Activated CD4-positive, alpha-beta T cell treated with anti-CD3 and anti-CD28 coated beads for 36 hours (primary cell): ENCODE measurements around the gene RUBCN. TPM values are rescaled to one million over a fixed set of nuclear protein-coding genes. Genes with fewer than 3 reads are reported as not detected.
"Not testable (repeated sequence)": the region's sequence is repeated elsewhere in the genome, so short reads cannot be mapped to it uniquely, and the experiment has no call there.

Experiments
- ATAC-seq: fragments of 200-7000 bp; cut with Tn5 transposase; one replicate; pipeline ENCODE4 v1.10.0; 2021; ENCODE audit warnings: mild to moderate bottlenecking, moderate library complexity
- CTCF ChIA-PET: fragments of 350-600 bp; sonication (Branson Sonifier 250); formaldehyde crosslinking; loops from one replicate; lab custom pipeline; 2021; ENCODE audit warnings: antibody characterized with exemption; lab: Charles Lee
- POLR2A ChIA-PET: fragments of 350-600 bp; sonication (Branson Sonifier 250); formaldehyde crosslinking; loops from one replicate; lab custom pipeline; 2021; ENCODE audit warnings: antibody characterized with exemption, inconsistent platforms; lab: Charles Lee
- DNase-seq: peaks from one replicate; pipeline ENCODE4 v3.0.0-alpha.2; 2020
- H3K27ac Mint-ChIP-seq: one replicate; pipeline ENCODE4 v1.8.0; 2021; ENCODE audit warnings: mixed read lengths
- H3K27me3 Mint-ChIP-seq: one replicate; pipeline ENCODE4 v1.8.0; 2021; ENCODE audit warnings: mixed read lengths
- H3K36me3 Mint-ChIP-seq: one replicate; pipeline ENCODE4 v1.8.0; 2021; ENCODE audit warnings: low read depth, mixed read lengths
- H3K4me1 Mint-ChIP-seq: one replicate; pipeline ENCODE4 v1.8.0; 2021; ENCODE audit warnings: mixed read lengths
- H3K4me3 Mint-ChIP-seq: one replicate; pipeline ENCODE4 v1.8.0; 2021; ENCODE audit warnings: mild to moderate bottlenecking, moderate library complexity, mixed read lengths
- H3K9me3 Mint-ChIP-seq: one replicate; pipeline ENCODE4 v1.8.0; 2021; ENCODE audit warnings: low read depth, mixed read lengths
- intact Hi-C, 2 experiments: fragments of 100-400 bp; cut with DNase I in 1 of 2; cut with micrococcal nuclease in 1 of 2; formaldehyde crosslinking; loops; one replicate each; pipeline versions ENCODE4 v1.14.2 to v1.15.1; 2022 to 2024; cut with DNase I, micrococcal nuclease
- total RNA-seq, 2 experiments: library from RNA; stranded (reverse); gene quantifications; one replicate each; pipeline ENCODE4 v1.2.3, GENCODE V29; 2021

Gene RUBCN
- total RNA-seq, 2 experiments from 2014 or later: 22.7 to 23.4 TPM

DNA sequence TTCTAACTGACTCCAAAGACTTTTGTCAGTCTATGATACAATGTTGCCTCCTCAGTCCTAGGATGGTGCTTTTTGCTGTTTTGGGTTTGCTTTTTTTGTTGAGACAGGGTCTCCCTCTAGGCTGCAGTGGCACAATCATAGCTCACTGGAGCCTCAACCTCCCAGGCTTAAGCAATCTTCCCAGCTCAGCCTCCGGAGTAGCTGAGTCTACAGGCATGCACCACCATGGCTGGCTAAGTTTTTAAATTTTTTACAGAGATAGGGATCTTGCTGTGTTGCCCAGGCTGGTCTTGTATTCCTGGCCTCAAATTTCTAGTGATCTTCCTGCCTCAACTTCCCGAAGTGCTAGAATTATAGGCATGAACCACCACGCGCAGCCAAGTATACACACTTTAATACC lies 22.5 kb downstream of the RUBCN start:
- DNase-seq (no peak), ATAC-seq (no peak)
- H3K27ac Mint-ChIP-seq: no peak overlapping the region
- no peaks in the 10 kb centered on the region for H3K9me3 Mint-ChIP-seq
- CTCF ChIA-PET: interaction anchor here (1.3 kb wide), 1 partner anchor 21 kb away, joined by 7 read pairs; no protein-coding TSS in a partner anchor
- peaks cover 43% of the 10 kb centered on the region for H3K4me1 Mint-ChIP-seq
- no peak overlapping the region for H3K4me3 Mint-ChIP-seq
- intact Hi-C loops: loop anchor here in 1 of 2 experiments (5.0 kb wide), 2 partner anchors 133 to 358 kb away; no protein-coding TSS in a partner anchor
- POLR2A ChIA-PET: no interaction called here
- H3K27me3 Mint-ChIP-seq: no peaks in the 10 kb centered on the region
- peaks cover 37% of the 10 kb centered on the region for H3K36me3 Mint-ChIP-seq

DNA sequence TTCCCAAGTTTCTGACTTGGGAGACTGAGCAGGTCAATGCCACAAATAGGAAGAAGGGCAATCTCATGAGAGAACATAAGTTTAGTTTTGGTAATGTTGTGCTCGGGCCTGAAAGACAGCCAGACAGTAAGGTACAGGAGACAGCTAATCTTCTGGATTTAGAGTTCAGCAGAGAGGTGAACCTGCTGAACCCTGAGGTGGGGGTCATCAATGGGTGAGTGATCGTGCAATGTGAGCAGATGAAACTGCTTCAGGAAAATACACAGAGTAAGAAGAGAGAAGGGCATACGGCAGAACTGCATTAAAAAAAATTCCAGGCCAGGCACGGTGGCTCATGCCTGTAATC lies 23.3 kb downstream of the RUBCN start:
- H3K36me3 Mint-ChIP-seq: peaks cover 40% of the 10 kb centered on the region
- intact Hi-C loops: loop anchor here in 1 of 2 experiments (2.0 to 5.0 kb wide), 3 partner anchors 134 to 359 kb away; partner anchors contain the start of gene RPL35A
- H3K4me3 Mint-ChIP-seq: no peak overlapping the region
- peak overlapping the region; percentile 89 for H3K27ac Mint-ChIP-seq
- POLR2A ChIA-PET: no interaction called here
- ATAC-seq: no peak
- CTCF ChIA-PET: interaction anchor here (0.8 to 1.9 kb wide), 2 partner anchors 88 to 234 kb away, joined by 3 to 7 read pairs; no protein-coding TSS in a partner anchor
- H3K27me3 Mint-ChIP-seq: no peaks in the 10 kb centered on the region
- H3K4me1 Mint-ChIP-seq: peaks cover 36% of the 10 kb centered on the region
- no peaks in the 10 kb centered on the region for H3K9me3 Mint-ChIP-seq
- no peak for DNase-seq

DNA sequence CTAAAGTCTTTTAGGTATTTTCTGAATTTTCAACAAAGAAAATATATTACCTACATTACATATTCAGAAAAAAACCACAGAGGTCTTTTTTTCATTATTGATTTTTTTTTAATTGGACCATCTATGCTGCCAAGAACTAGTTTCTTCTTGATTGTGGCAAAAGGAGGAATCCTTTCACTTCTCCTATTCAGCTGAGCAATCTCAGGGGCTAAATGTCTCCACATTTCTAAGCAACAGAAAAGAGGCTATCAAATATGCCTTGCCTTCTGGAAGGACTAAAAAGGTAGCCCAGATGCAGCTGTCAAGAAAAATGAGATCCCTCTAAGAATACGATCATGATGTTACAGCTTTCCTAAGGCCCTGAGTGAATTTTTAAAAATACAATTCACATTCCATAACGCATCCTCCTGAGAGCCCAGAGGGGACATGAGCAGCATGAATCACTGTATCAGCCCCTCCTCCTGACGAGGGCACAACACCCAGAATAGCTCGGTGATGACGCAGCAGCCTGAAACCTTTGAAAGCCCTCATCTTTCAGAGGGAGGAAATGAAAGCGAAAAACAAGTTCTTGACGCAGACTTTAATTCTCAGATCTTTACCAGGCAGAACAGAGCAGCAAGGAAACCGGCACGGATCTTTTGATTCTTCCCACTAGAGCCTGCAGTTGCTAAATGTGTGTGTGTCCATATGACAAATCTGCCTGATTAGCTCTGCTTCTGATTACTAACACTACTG lies 24.6 kb downstream of the RUBCN start:
- peaks cover 30% of the 10 kb centered on the region for H3K36me3 Mint-ChIP-seq
- peak; percentile 98 for ATAC-seq
- peak overlapping the region; percentile 51 for H3K4me3 Mint-ChIP-seq
- no peaks in the 10 kb centered on the region for H3K9me3 Mint-ChIP-seq
- H3K27me3 Mint-ChIP-seq: no peaks in the 10 kb centered on the region
- ChIA-PET POLR2A (interaction anchor here (0.5 to 1.1 kb wide), 4 partner anchors 24 to 1598 kb away, joined by 3 to 8 read pairs (median 5); partner anchors contain the start of gene LRCH3), CTCF (interaction anchor here (0.5 to 1.9 kb wide), 9 partner anchors 10 to 369 kb away, joined by 3 to 7 read pairs (median 4); no protein-coding TSS in a partner anchor)
- intact Hi-C loops: loop anchor here (1.0 to 5.0 kb wide), 9 partner anchors 24 to 360 kb away; partner anchors contain the start of genes FYTTD1 (in 2 of the 2), LRCH3 (in 1 of the 2), RPL35A (in 1 of the 2) and RUBCN (in 1 of the 2)
- peak; percentile 94 for DNase-seq
- peaks cover 36% of the 10 kb centered on the region for H3K4me1 Mint-ChIP-seq
- H3K27ac Mint-ChIP-seq: peak overlapping the region; percentile 89

- Mint-ChIP-seq H3K36me3 (peaks cover 19% of the 10 kb centered on the region), H3K27ac (peak overlapping the region; percentile 48), H3K4me1 (peaks cover 38% of the 10 kb centered on the region)
- H3K4me3 Mint-ChIP-seq, H3K27me3 Mint-ChIP-seq, DNase-seq, ATAC-seq, H3K9me3 Mint-ChIP-seq: not testable (repeated sequence)
- ChIA-PET POLR2A (interaction anchor here (0.5 kb wide), 1 partner anchor 40 kb away, joined by 3 read pairs; no protein-coding TSS in a partner anchor), CTCF (interaction anchor here (0.6 to 1.6 kb wide), 3 partner anchors 9 to 112 kb away, joined by 3 to 6 read pairs (median 3); no protein-coding TSS in a partner anchor)
- intact Hi-C loops: loop anchor here in 1 of 2 experiments (5.0 kb wide), 2 partner anchors 136 to 361 kb away; no protein-coding TSS in a partner anchor
Measured at GRCh38 chr3:197710965-197711364, 25.7 kb downstream of the RUBCN start.

- CTCF ChIA-PET: no interaction called here
- Mint-ChIP-seq H3K9me3 (no peaks in the 10 kb centered on the region), H3K36me3 (peaks cover 14% of the 10 kb centered on the region), H3K27me3 (no peaks in the 10 kb centered on the region), H3K4me1 (peaks cover 27% of the 10 kb centered on the region), H3K27ac (no peak overlapping the region), H3K4me3 (no peak overlapping the region)
- intact Hi-C loops: no loop called here
- DNase-seq (no peak), ATAC-seq (no peak)
- POLR2A ChIA-PET: interaction anchor here (0.7 kb wide), 1 partner anchor 19 kb away, joined by 4 read pairs; no protein-coding TSS in a partner anchor
Measured at GRCh38 chr3:197709135-197709534, 27.6 kb downstream of the RUBCN start.

GRCh38 chr3:197706658-197707057 lies 30.0 kb downstream of the RUBCN start:
- ChIA-PET CTCF (interaction anchor here (0.6 kb wide), 1 partner anchor 484 kb away, joined by 3 read pairs; no protein-coding TSS in a partner anchor), POLR2A (no interaction called here)
- peaks cover 21% of the 10 kb centered on the region for H3K36me3 Mint-ChIP-seq
- H3K4me1 Mint-ChIP-seq: peaks cover 6% of the 10 kb centered on the region
- DNase-seq (no peak), ATAC-seq (no peak)
- no peaks in the 10 kb centered on the region for H3K27me3 Mint-ChIP-seq
- intact Hi-C loops: no loop called here
- no peaks in the 10 kb centered on the region for H3K9me3 Mint-ChIP-seq
- no peak overlapping the region for H3K27ac Mint-ChIP-seq
- no peak overlapping the region for H3K4me3 Mint-ChIP-seq

- CTCF ChIA-PET: interaction anchor here (1.3 to 2.3 kb wide), 2 partner anchors 9 to 10 kb away, joined by 3 to 6 read pairs; no protein-coding TSS in a partner anchor
- no peak for ATAC-seq
- Mint-ChIP-seq H3K27ac (no peak overlapping the region), H3K27me3 (no peaks in the 10 kb centered on the region), H3K4me1 (peaks cover 7% of the 10 kb centered on the region), H3K9me3 (no peaks in the 10 kb centered on the region), H3K36me3 (peaks cover 54% of the 10 kb centered on the region), H3K4me3 (no peak overlapping the region)
- intact Hi-C loops: no loop called here
- POLR2A ChIA-PET: no interaction called here
- DNase-seq: no peak
Measured at GRCh38 chr3:197701841-197702240, 34.9 kb downstream of the RUBCN start.

GRCh38 chr3:197700095-197700494 lies 36.6 kb downstream of the RUBCN start:
- CTCF ChIA-PET: interaction anchor here (0.5 to 0.6 kb wide), 2 partner anchors 18 to 155 kb away, joined by 3 read pairs; no protein-coding TSS in a partner anchor
- H3K9me3 Mint-ChIP-seq: no peaks in the 10 kb centered on the region
- peaks cover 5% of the 10 kb centered on the region for H3K4me1 Mint-ChIP-seq
- no peak overlapping the region for H3K27ac Mint-ChIP-seq
- POLR2A ChIA-PET: no interaction called here
- no peaks in the 10 kb centered on the region for H3K27me3 Mint-ChIP-seq
- intact Hi-C loops: no loop called here
- DNase-seq: no peak
- H3K4me3 Mint-ChIP-seq: no peak overlapping the region
- H3K36me3 Mint-ChIP-seq: peaks cover 64% of the 10 kb centered on the region
- ATAC-seq: no peak

- H3K36me3 Mint-ChIP-seq: peaks cover 64% of the 10 kb centered on the region
- H3K4me1 Mint-ChIP-seq: peaks cover 5% of the 10 kb centered on the region
- H3K27ac Mint-ChIP-seq: no peak overlapping the region
- no peaks in the 10 kb centered on the region for H3K9me3 Mint-ChIP-seq
- CTCF ChIA-PET: interaction anchor here (1.2 to 1.5 kb wide), 2 partner anchors 18 to 98 kb away, joined by 4 to 5 read pairs; no protein-coding TSS in a partner anchor
- H3K4me3 Mint-ChIP-seq: no peak overlapping the region
- no peaks in the 10 kb centered on the region for H3K27me3 Mint-ChIP-seq
- no peak for ATAC-seq
- POLR2A ChIA-PET: no interaction called here
- no peak for DNase-seq
- intact Hi-C loops: no loop called here
Measured at GRCh38 chr3:197697355-197697754, 39.3 kb downstream of the RUBCN start.

- no peak overlapping the region for H3K4me3 Mint-ChIP-seq
- no peaks in the 10 kb centered on the region for H3K27me3 Mint-ChIP-seq
- POLR2A ChIA-PET: no interaction called here
- H3K36me3 Mint-ChIP-seq: peaks cover 65% of the 10 kb centered on the region
- no peak for DNase-seq
- no peak overlapping the region for H3K27ac Mint-ChIP-seq
- no peaks in the 10 kb centered on the region for H3K9me3 Mint-ChIP-seq
- no peak for ATAC-seq
- CTCF ChIA-PET: no interaction called here
- intact Hi-C loops: no loop called here
- H3K4me1 Mint-ChIP-seq: no peaks in the 10 kb centered on the region
Measured at GRCh38 chr3:197694251-197694650, 42.5 kb downstream of the RUBCN start.

- H3K4me3 Mint-ChIP-seq: no peak overlapping the region
- no peak overlapping the region for H3K27ac Mint-ChIP-seq
- H3K4me1 Mint-ChIP-seq: no peaks in the 10 kb centered on the region
- peaks cover 61% of the 10 kb centered on the region for H3K36me3 Mint-ChIP-seq
- ATAC-seq (no peak), DNase-seq (no peak)
- ChIA-PET POLR2A (no interaction called here), CTCF (interaction anchor here (1.1 kb wide), 1 partner anchor 10 kb away, joined by 3 read pairs; no protein-coding TSS in a partner anchor)
- H3K27me3 Mint-ChIP-seq: no peaks in the 10 kb centered on the region
- intact Hi-C loops: no loop called here
- H3K9me3 Mint-ChIP-seq: no peaks in the 10 kb centered on the region
Measured at GRCh38 chr3:197692641-197693040, 44.1 kb downstream of the RUBCN start.
